Embryonic facial prominence (tissue), 1 donor: Measurements from ENCODE around the gene NUDT11.
"Not testable (repeated sequence)": the region's sequence is repeated elsewhere in the genome, so short reads cannot be mapped to it uniquely, and the experiment has no call there.

ENCODE experiments used
- DNase-seq: peaks from one replicate; pipeline ENCODE4 v3.0.0-alpha.2; 2016; ENCODE audit errors: extremely low spot score

NUDT11 gene

GRCh38 chrX:51496501-51497291 is at the start of gene NUDT11:
NUDT11 (minus strand) TSS chrX:51496592; CDS start chrX:51496444, 148 bp downstream.
- DNase-seq: peak; percentile 23

- no peak for DNase-seq
These were observed 24.0 kb upstream of the NUDT11 start for GRCh38 chrX:51520393-51520792.

- not testable (repeated sequence) for DNase-seq
These were observed 22.7 kb upstream of the NUDT11 start for GRCh38 chrX:51519131-51519530.

- no peak for DNase-seq
These were observed 11.2 kb upstream of the NUDT11 start for GRCh38 chrX:51507551-51507950.

- DNase-seq: not testable (repeated sequence)
These were observed 497 bp downstream of the NUDT11 start for GRCh38 chrX:51495701-51496488.

DNA sequence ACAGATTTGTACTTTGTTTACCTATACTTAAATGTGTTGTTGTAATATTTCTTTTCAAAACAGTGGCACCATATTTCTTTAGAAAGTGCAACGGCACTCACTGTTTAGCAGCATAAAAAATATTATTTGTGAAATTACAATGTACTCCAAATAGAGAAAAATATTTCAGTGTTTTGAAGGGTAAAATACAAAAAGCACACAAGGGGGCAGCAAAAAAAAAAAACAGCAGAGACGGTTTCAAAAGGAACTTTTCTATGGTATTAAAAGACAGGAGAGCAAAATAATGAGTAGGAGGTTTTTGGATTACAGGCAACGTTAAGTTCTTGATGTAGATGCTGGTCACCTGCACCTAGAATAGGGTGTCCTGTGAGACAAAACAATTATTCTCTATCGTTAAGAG is 2.0 kb downstream of the NUDT11 start:
- no peak for DNase-seq

- no peak for DNase-seq
These were observed 8.5 kb downstream of the NUDT11 start for GRCh38 chrX:51487960-51488267.

GRCh38 chrX:51484616-51485015 is 11.8 kb downstream of the NUDT11 start:
- no peak for DNase-seq

DNA sequence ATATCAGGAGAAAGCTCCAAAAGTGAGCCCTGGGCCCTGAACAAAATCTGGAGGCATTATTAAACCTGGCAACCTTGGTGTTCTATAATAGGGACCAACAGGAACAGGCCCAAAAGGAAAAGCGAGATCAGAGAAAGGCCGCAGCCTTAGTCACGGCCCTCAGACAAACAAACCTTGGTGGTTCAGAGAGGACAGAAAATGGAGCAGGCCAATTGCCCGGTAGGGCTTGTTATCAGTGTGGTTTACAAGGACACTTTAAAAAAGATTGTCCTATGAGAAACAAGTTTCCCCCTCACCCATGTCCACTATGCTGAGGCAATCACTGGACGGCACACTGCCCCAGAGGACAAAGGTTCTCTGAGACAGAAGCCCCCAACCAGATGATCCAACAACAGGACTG is 14.0 kb downstream of the NUDT11 start:
- DNase-seq: not testable (repeated sequence)

DNA sequence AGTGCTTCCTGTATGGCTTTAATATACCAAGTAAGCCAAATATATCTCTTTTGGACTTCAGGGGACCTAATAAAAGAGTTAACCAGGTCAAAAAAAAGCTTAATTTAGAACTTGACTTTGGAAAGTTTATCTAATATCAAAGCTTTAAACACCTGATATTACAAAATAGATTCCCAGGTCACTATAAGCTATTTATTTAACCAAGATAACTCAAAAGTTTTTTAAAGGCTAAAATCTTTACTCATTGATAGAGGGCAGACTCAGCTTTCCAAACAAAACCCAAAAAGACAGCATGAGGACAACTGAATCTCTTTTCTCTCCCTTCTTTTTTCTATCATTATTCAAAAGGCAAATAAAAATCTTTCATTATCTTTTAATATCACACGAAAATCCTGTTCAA is 19.5 kb downstream of the NUDT11 start:
- no peak for DNase-seq

DNA sequence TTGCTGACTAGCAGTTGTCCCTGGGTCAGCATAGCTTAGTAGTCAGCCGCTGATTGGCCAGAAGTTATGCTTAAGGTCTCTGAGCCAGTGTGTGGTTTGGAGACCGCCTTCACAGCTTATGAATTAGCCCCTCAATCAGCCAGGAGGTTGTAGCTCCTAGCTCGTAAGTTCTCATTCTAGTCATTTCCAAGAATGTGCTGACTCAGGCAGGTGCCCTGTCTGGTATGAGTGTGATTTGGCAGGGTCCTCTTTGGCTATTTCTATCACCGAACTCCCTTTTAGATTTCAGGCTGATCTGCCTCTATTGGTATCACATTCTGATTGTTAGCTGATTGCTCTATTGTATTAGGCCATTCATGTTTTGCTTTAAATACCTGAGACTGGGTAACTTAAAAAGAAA is 33.1 kb downstream of the NUDT11 start:
- DNase-seq: no peak

- peak; percentile 6 for DNase-seq
These were observed 35.0 kb downstream of the NUDT11 start for GRCh38 chrX:51461053-51462044.

DNA sequence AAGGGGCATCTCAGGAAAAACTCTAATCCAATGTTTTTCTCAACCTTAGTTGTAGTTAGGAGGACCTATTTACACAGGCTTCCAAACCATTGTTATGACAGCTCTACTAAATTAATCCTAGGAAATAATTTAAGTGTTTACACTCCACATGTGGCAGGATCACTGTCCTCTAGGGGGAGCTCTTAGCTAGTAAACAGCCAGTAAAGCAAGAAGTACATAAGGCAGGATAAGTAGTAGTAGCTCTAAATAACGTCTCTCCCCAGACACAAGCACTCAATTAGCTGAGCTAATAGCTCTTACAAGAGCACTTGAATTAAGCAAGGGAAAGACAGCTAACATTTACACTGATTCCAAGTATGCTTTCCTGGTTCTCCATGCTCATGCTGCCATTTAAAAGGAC is 37.3 kb downstream of the NUDT11 start:
- no peak for DNase-seq

DNA sequence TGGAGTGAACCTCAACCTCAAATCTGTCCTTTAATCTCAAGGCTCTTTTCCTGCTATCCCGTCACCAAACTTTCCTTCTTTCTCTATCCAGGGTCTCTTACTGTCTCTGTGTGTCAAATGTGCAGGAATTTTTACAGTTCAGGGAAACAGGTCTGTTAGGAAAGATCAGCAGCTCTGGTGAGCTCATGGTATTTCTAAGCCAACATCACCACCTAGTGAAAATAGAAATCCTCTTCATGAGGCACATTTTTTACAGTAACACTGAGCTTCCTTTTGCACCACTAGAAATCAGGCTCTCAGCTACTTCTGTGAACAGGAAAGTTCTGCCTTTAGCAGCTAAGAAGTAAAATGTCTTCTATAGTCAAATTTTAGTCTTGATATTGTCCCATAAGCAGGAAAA is 39.6 kb downstream of the NUDT11 start:
- DNase-seq: no peak

DNA sequence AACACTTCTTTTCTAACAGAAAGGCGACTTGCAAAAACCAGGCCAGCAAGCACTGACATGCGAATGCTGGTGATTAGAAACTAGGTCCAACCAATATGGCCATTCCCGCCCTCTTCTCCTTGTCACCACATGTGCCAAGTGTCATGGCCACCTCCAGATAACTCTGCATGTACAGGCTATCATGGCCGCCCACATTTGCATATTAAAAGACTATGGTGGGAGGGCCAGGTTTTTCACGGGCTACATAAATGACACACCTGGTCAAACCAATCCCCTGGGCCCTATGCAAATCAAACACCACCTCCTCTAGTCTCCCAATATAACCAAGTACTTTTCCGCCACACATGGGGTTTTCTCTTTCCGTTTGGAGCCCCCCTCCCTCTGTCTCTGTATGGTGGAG is 40.1 kb downstream of the NUDT11 start:
- DNase-seq: no peak

GRCh38 chrX:51440365-51440764 is 56.0 kb downstream of the NUDT11 start:
- no peak for DNase-seq
